SU-DHL-6 (cell line): Measurements from ENCODE around the gene ANO7.

Experiments
- H2AFZ ChIP-seq: fragments of 200-600 bp; sonication (generic); 2 replicates; pipeline ENCODE4 v1.6.1; 2014; ENCODE audit warnings: low read depth, mild to moderate bottlenecking, moderate library complexity, mixed read lengths, antibody characterized with exemption, low read length; ENCODE audit not compliant: severe bottlenecking
- H3F3A ChIP-seq: fragments of 200-600 bp; shearing (Covaris generic); 2 replicates; pipeline ENCODE4 v1.6.0; 2016; ENCODE audit warnings: antibody characterized with exemption, mild to moderate bottlenecking; ENCODE audit not compliant: insufficient read depth
- H3K27ac ChIP-seq: fragments of 200-600 bp; sonication (generic); 2 replicates; pipeline ENCODE4 v1.5.1; 2016; ENCODE audit warnings: low read depth, mild to moderate bottlenecking, low read length, moderate library complexity, mixed read lengths
- H3K27me3 ChIP-seq: fragments of 200-600 bp; sonication (generic), shearing (Covaris generic); 2 replicates; pipeline ENCODE4 v1.6.0; 2014; ENCODE audit warnings: mild to moderate bottlenecking, low read length
- H3K36me3 ChIP-seq: fragments of 200-600 bp; sonication (generic); 2 replicates; pipeline ENCODE4 v1.6.1; 2014; ENCODE audit warnings: mild to moderate bottlenecking, low read length, mixed read lengths
- H3K4me2 ChIP-seq: fragments of 300-600, 200-600 bp; shearing (Covaris generic), sonication (generic); 2 replicates; pipeline ENCODE4 v1.6.0; 2014; ENCODE audit warnings: low read length, low read depth, mild to moderate bottlenecking; ENCODE audit not compliant: poor library complexity, severe bottlenecking
- H3K4me3 ChIP-seq: fragments of 200-600 bp; sonication (generic); 2 replicates; pipeline ENCODE4 v1.5.1; 2014; ENCODE audit warnings: antibody characterized with exemption, low read length, mild to moderate bottlenecking, mixed read lengths; ENCODE audit not compliant: insufficient read depth, poor library complexity, severe bottlenecking
- H3K79me2 ChIP-seq: fragments of 200-600 bp; sonication (generic); 2 replicates; pipeline ENCODE4 v1.6.1; 2014; ENCODE audit warnings: mild to moderate bottlenecking, low read length, moderate library complexity; ENCODE audit not compliant: insufficient read depth
- H3K9ac ChIP-seq: fragments of 200-600 bp; sonication (generic); 2 replicates; pipeline ENCODE4 v1.7.0; 2014; ENCODE audit warnings: mild to moderate bottlenecking, low read length
- H3K9me2 ChIP-seq: fragments of 200-600 bp; sonication (generic); replicated peaks from 2 replicates; pipeline ENCODE4 v1.6.1; 2014; ENCODE audit warnings: low read length; ENCODE audit not compliant: insufficient read depth
- H3K9me3 ChIP-seq: fragments of 200-600 bp; sonication (generic); 2 replicates; pipeline ENCODE4 v1.6.1; 2014; ENCODE audit warnings: low read length, mixed read lengths; ENCODE audit not compliant: insufficient read depth
- H4K20me1 ChIP-seq: fragments of 200-600 bp; sonication (generic); 2 replicates; pipeline ENCODE4 v1.6.1; 2014; ENCODE audit warnings: low read depth, mild to moderate bottlenecking, antibody characterized with exemption, low read length, moderate library complexity, mixed read lengths
- EZH2phosphoT487 ChIP-seq: fragments of 200-600 bp; sonication (generic), shearing (Covaris generic); conservative IDR thresholded peaks from 2 replicates; pipeline ENCODE4 v1.6.1; 2018; ENCODE audit warnings: mild to moderate bottlenecking, antibody characterized with exemption, low read length, moderate library complexity, mixed read lengths
- TF ChIP-seq, protein P1 (sequence below): fragments of 200-600 bp; sonication (generic); IDR thresholded peaks from one replicate; pipeline ENCODE4 v1.5.1; 2017; ENCODE audit warnings: antibody characterized with exemption, mild to moderate bottlenecking, low read length, moderate library complexity; ENCODE audit not compliant: insufficient read depth, poor library complexity, severe bottlenecking

The ANO7 gene

DNA sequence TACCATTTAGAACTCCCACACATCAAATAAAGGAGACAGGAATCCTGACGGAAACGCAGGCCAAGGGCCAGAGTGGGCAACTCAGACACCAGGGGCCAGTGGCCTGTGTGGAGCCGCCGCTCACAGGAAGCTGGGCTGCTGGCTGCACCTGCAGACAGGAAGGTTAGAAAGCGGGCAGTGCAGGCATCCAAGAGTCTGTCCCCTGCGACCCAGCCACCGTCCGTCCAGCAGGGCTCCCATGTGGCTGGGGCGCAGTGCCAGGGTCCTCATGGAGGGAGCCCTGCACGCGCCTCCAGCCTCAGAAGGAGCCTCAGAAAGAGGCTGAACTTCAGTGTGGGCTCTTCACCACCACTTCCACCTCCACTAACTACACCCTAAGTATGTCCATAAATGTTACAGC is 2.5 kb upstream of the ANO7 start:
- Histone ChIP-seq H3K79me2 (no peaks in the 10 kb centered on the region), H3K27ac (no peak overlapping the region), H3K9me3 (no peaks in the 10 kb centered on the region), H3K4me2 (no peak overlapping the region), H2AFZ (no peak overlapping the region), H4K20me1 (no peaks in the 10 kb centered on the region), H3F3A (no peaks in the 10 kb centered on the region), H3K9ac (no peak overlapping the region), H3K36me3 (no peaks in the 10 kb centered on the region), H3K27me3 (no peaks in the 10 kb centered on the region), H3K4me3 (no peak overlapping the region), H3K9me2 (no peaks in the 10 kb centered on the region)
- TF ChIP-seq, protein P1, sequence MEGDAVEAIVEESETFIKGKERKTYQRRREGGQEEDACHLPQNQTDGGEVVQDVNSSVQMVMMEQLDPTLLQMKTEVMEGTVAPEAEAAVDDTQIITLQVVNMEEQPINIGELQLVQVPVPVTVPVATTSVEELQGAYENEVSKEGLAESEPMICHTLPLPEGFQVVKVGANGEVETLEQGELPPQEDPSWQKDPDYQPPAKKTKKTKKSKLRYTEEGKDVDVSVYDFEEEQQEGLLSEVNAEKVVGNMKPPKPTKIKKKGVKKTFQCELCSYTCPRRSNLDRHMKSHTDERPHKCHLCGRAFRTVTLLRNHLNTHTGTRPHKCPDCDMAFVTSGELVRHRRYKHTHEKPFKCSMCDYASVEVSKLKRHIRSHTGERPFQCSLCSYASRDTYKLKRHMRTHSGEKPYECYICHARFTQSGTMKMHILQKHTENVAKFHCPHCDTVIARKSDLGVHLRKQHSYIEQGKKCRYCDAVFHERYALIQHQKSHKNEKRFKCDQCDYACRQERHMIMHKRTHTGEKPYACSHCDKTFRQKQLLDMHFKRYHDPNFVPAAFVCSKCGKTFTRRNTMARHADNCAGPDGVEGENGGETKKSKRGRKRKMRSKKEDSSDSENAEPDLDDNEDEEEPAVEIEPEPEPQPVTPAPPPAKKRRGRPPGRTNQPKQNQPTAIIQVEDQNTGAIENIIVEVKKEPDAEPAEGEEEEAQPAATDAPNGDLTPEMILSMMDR: no peak
- TF ChIP-seq EZH2phosphoT487: no peak

DNA sequence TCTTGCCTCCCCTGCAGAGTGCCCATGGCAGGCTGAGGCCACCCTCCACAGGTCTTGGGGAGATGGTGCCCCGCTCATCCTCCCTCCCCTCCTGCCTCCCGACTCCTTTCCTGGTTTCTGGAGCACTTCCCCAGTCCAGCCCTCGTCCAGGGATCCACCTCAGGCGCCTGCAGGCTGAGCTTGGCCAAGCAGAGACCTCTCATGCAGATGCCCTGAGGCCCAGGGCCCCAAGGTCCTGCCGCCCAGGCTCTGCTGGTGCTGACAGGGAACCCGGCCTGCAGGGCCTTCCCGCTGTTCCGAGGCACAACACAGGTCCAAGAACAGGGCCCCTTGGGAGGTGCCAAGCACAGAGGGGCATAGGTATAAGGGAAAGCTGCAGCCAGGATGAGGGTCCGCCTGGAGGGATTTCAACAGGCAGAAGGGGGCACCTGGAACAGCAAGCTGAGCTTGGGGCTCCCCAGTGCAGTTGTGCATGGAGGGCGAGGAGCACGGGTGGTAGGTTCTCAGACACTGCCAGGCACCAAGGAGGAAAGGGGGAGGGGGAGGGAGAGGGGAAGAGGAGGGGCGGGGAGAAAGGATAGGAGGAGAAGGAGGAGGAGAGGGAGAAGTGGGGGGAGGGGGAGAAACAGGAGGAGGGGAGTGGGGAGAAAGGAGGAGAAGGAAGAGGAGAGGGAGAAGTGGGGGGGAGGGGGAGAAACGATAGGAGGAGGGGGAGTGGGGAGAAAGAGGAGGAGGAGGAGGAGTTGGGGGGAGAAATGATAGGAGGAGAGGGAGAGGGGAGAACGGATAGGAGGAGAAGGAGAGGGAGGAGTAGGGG is 1.2 kb upstream of the ANO7 start:
- no peaks in the 10 kb centered on the region for H3K27me3 ChIP-seq
- TF ChIP-seq, protein P1: no peak
- no peak for TF ChIP-seq EZH2phosphoT487
- H3K27ac ChIP-seq: no peak overlapping the region
- no peaks in the 10 kb centered on the region for H3K79me2 ChIP-seq
- no peaks in the 10 kb centered on the region for H3K9me2 ChIP-seq
- no peaks in the 10 kb centered on the region for H3K9me3 ChIP-seq
- no peak overlapping the region for H3K4me2 ChIP-seq
- no peaks in the 10 kb centered on the region for H3K36me3 ChIP-seq
- H3F3A ChIP-seq: no peaks in the 10 kb centered on the region
- no peak overlapping the region for H2AFZ ChIP-seq
- no peak overlapping the region for H3K9ac ChIP-seq
- H4K20me1 ChIP-seq: no peaks in the 10 kb centered on the region
- no peak overlapping the region for H3K4me3 ChIP-seq

DNA sequence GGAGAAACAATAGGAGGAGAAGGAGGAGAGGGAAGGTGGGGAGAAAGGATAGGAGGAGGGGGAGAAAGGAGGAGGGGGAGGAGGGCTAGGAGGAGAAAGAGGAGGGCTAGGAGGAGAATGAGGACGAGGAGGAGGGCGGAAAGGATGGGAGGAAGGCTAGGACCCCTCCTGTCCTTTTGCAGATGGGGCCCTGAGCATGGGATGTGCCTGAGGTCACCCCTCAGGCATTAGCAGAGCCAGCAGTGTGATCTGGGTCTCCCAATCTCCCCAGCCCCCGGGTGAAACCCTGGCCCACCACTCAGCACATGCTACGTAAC is 601 bp upstream of the ANO7 start:
- Histone ChIP-seq H3K9ac (no peak overlapping the region), H3K27ac (no peak overlapping the region), H3K27me3 (no peaks in the 10 kb centered on the region), H3K36me3 (no peaks in the 10 kb centered on the region), H3K4me2 (no peak overlapping the region), H4K20me1 (no peaks in the 10 kb centered on the region), H2AFZ (no peak overlapping the region), H3K79me2 (no peaks in the 10 kb centered on the region), H3K4me3 (no peak overlapping the region), H3F3A (no peaks in the 10 kb centered on the region), H3K9me3 (no peaks in the 10 kb centered on the region), H3K9me2 (no peaks in the 10 kb centered on the region)
- no peak for TF ChIP-seq EZH2phosphoT487
- TF ChIP-seq, protein P1: no peak
